Measurements from ENCODE around the gene DDX55.
"Not testable (repeated sequence)": the region's sequence is repeated elsewhere in the genome, so short reads cannot be mapped to it uniquely, and the experiment has no call there.

DDX55 gene

DNA sequence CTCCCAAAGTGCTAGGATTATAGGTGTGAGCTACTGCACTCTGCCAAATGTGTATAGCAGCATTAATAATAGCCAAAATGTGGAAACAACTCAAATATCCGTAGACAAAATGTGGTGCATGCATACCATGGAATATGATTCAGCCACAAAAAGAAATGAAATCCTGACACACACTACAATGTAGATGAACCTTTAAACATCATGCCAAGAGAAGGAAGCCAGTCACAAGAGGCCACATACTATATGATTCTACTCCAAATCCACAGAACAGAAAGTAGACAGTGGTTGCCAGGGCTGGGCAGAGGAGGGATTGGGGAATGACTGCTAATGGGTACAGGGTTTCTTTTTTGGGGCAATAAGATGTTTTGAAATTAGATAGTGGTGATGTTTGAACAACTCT, 25.3 kb upstream of the DDX55 start (continued):
- TF ChIP-seq, protein P1, sequence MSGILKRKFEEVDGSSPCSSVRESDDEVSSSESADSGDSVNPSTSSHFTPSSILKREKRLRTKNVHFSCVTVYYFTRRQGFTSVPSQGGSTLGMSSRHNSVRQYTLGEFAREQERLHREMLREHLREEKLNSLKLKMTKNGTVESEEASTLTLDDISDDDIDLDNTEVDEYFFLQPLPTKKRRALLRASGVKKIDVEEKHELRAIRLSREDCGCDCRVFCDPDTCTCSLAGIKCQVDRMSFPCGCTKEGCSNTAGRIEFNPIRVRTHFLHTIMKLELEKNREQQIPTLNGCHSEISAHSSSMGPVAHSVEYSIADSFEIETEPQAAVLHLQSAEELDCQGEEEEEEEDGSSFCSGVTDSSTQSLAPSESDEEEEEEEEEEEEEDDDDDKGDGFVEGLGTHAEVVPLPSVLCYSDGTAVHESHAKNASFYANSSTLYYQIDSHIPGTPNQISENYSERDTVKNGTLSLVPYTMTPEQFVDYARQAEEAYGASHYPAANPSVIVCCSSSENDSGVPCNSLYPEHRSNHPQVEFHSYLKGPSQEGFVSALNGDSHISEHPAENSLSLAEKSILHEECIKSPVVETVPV (CRISPR knock-in tag; IDR thresholded peaks at IDR 0.05) = no peak
- TF ChIP-seq SNAI2 (CRISPR knock-in tag; IDR thresholded peaks at IDR 0.05) (no peak), ESRRG (CRISPR knock-in tag; IDR thresholded peaks at IDR 0.05) (no peak), ZNF565 (CRISPR knock-in tag; conservative IDR thresholded peaks at IDR 0.05; ENCODE audit: low read depth) (no peak)

DNA sequence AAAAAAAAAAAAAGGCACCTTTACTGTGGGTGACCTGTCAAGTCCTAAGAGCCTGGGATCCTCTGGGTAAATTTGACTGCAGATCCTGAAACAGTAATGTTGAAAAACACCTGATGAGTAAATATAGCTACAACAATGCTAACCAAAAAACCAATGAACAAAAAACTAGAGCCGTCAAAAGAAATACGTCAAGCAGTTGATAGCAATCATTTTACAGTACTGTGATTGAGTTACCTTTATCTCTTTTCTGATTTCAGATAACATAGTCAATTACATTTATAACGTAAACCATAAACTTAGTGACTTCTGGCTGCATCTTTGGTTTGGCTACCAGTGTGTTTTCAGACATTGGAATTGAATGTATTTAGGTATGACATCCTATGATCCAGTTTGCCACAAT, 23.7 kb upstream of the DDX55 start:
- TF ChIP-seq, protein P2, sequence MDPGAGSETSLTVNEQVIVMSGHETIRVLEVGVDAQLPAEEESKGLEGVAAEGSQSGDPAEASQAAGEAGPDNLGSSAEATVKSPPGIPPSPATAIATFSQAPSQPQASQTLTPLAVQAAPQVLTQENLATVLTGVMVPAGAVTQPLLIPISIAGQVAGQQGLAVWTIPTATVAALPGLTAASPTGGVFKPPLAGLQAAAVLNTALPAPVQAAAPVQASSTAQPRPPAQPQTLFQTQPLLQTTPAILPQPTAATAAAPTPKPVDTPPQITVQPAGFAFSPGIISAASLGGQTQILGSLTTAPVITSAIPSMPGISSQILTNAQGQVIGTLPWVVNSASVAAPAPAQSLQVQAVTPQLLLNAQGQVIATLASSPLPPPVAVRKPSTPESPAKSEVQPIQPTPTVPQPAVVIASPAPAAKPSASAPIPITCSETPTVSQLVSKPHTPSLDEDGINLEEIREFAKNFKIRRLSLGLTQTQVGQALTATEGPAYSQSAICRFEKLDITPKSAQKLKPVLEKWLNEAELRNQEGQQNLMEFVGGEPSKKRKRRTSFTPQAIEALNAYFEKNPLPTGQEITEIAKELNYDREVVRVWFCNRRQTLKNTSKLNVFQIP (CRISPR knock-in tag; IDR thresholded peaks at IDR 0.05; ENCODE audit: borderline replicate concordance, low read depth) = no peak
- no peak for TF ChIP-seq GLIS3 (CRISPR knock-in tag; IDR thresholded peaks at IDR 0.05)
- TF ChIP-seq BACH2 (CRISPR knock-in tag; IDR thresholded peaks at IDR 0.05; ENCODE audit: borderline replicate concordance) = no peak
- TF ChIP-seq ZFP3 (CRISPR knock-in tag; IDR thresholded peaks at IDR 0.05) = no peak
- TF ChIP-seq, protein P1 (CRISPR knock-in tag; IDR thresholded peaks at IDR 0.05) = no peak
- TF ChIP-seq ZFP30 (CRISPR knock-in tag; IDR thresholded peaks at IDR 0.05) = no peak
- no peak for TF ChIP-seq ZNF565 (CRISPR knock-in tag; conservative IDR thresholded peaks at IDR 0.05; ENCODE audit: low read depth)
- TF ChIP-seq ZNF70 (CRISPR knock-in tag; IDR thresholded peaks at IDR 0.05) = no peak
- TF ChIP-seq, protein P3, sequence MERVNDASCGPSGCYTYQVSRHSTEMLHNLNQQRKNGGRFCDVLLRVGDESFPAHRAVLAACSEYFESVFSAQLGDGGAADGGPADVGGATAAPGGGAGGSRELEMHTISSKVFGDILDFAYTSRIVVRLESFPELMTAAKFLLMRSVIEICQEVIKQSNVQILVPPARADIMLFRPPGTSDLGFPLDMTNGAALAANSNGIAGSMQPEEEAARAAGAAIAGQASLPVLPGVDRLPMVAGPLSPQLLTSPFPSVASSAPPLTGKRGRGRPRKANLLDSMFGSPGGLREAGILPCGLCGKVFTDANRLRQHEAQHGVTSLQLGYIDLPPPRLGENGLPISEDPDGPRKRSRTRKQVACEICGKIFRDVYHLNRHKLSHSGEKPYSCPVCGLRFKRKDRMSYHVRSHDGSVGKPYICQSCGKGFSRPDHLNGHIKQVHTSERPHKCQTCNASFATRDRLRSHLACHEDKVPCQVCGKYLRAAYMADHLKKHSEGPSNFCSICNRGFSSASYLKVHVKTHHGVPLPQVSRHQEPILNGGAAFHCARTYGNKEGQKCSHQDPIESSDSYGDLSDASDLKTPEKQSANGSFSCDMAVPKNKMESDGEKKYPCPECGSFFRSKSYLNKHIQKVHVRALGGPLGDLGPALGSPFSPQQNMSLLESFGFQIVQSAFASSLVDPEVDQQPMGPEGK (CRISPR knock-in tag; IDR thresholded peaks at IDR 0.05; ENCODE audit: borderline replicate concordance) = no peak
- TF ChIP-seq, protein P4, sequence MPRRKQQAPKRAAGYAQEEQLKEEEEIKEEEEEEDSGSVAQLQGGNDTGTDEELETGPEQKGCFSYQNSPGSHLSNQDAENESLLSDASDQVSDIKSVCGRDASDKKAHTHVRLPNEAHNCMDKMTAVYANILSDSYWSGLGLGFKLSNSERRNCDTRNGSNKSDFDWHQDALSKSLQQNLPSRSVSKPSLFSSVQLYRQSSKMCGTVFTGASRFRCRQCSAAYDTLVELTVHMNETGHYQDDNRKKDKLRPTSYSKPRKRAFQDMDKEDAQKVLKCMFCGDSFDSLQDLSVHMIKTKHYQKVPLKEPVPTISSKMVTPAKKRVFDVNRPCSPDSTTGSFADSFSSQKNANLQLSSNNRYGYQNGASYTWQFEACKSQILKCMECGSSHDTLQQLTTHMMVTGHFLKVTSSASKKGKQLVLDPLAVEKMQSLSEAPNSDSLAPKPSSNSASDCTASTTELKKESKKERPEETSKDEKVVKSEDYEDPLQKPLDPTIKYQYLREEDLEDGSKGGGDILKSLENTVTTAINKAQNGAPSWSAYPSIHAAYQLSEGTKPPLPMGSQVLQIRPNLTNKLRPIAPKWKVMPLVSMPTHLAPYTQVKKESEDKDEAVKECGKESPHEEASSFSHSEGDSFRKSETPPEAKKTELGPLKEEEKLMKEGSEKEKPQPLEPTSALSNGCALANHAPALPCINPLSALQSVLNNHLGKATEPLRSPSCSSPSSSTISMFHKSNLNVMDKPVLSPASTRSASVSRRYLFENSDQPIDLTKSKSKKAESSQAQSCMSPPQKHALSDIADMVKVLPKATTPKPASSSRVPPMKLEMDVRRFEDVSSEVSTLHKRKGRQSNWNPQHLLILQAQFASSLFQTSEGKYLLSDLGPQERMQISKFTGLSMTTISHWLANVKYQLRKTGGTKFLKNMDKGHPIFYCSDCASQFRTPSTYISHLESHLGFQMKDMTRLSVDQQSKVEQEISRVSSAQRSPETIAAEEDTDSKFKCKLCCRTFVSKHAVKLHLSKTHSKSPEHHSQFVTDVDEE (CRISPR knock-in tag; IDR thresholded peaks at IDR 0.05) = no peak

DNA sequence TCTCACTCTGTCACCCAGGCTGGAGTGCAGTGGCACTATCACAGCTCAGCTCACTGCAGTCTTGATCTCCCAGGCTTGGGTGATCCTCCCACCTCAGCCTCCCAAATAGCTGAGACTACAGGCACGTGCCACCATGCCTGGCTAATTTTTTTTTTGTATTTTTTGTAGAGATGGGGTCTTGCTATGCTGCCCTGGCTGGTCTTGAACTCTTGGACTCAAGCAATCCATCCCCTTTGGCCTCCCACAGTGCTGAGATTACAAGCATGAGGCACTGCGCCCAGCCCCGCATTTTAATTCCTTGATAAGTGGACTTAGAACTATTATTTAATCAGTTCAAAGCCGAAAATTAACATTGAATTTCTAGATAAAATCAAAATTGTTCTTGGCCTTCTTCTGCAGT, 23.1 kb upstream of the DDX55 start:
- ATAC-seq = not testable (repeated sequence)

More for the DNA sequence above, 23.7 kb upstream of the DDX55 start:
- ATAC-seq = no peak

DNA sequence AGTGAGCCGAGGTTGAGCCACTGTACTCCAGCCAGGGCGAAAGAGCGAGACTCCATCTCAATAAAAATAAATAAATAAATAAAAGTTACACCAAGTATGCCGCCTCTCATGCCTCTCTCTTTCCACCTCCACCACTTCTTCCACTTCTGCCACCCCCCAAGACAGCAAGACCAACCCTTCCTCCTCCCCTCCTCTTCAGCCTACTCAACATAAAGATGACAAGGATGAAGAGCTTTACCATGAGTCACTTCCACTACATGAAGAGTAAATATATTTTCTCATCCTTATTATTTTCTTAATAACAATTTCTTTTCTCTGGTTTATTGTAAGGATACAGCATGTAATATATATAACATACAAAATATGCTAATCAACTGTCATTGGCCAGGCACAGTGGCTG, 21.1 kb upstream of the DDX55 start:
- TF ChIP-seq RARB (CRISPR knock-in tag; IDR thresholded peaks at IDR 0.05) (no peak), SNAI2 (CRISPR knock-in tag; IDR thresholded peaks at IDR 0.05) (no peak), OSR1 (CRISPR knock-in tag; IDR thresholded peaks at IDR 0.05) (no peak), TOX (CRISPR knock-in tag; IDR thresholded peaks at IDR 0.05; ENCODE audit: borderline replicate concordance) (no peak)
- TF ChIP-seq, protein P4 (CRISPR knock-in tag; IDR thresholded peaks at IDR 0.05) = no peak
- TF ChIP-seq, protein P2 (CRISPR knock-in tag; IDR thresholded peaks at IDR 0.05; ENCODE audit: borderline replicate concordance, low read depth) = no peak
- ATAC-seq = no peak
